ENCODE measurements around the gene COLEC11.
"Not testable (repeated sequence)": the region's sequence is repeated elsewhere in the genome, so short reads cannot be mapped to it uniquely, and the experiment has no call there.

The COLEC11 gene

DNA sequence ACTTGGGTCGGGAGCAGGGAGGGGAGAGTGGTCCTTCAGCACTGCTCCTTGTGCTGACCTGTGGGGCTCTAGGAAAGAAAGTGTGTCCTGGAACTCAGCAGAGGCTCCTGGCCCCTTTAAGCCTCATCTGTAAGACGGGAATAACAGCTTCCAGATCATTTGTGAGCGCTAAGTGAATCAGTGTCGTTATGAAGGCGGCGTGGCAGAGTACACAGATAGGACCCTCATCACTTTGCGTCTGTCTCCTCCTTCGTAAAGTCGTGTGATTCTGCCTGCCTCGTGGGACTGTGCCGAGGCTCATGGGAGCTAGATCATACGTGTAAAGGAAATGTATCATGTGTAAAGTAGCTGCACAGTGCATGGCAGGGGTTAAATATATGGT, 18.6 kb downstream of the COLEC11 start:
- H3K27ac ChIP-seq: no peak overlapping the region
- TF ChIP-seq ZFX (IDR thresholded peaks at IDR 0.05): no peak
- TF ChIP-seq, protein P1, sequence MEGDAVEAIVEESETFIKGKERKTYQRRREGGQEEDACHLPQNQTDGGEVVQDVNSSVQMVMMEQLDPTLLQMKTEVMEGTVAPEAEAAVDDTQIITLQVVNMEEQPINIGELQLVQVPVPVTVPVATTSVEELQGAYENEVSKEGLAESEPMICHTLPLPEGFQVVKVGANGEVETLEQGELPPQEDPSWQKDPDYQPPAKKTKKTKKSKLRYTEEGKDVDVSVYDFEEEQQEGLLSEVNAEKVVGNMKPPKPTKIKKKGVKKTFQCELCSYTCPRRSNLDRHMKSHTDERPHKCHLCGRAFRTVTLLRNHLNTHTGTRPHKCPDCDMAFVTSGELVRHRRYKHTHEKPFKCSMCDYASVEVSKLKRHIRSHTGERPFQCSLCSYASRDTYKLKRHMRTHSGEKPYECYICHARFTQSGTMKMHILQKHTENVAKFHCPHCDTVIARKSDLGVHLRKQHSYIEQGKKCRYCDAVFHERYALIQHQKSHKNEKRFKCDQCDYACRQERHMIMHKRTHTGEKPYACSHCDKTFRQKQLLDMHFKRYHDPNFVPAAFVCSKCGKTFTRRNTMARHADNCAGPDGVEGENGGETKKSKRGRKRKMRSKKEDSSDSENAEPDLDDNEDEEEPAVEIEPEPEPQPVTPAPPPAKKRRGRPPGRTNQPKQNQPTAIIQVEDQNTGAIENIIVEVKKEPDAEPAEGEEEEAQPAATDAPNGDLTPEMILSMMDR (conservative IDR thresholded peaks at IDR 0.05): no peak

DNA sequence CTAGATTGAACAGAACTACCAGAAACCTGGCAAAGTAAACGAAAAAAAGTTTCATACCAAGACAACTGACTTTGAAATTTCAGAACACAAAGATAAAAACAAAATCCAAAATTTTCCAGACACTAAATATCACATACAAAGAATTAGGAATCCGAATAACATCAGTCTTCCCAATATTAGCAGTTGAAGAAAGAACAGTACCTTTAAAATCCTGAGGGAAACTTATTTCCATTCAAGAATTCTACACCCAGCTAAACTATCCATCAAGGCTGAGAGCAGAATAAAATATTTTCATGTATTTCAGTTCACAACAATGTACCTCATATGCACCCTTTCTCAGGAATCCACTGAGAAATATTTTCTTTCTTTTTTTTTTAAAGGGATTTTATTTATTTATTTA, 19.8 kb downstream of the COLEC11 start:
- H3K27ac ChIP-seq: not testable (repeated sequence)

DNA sequence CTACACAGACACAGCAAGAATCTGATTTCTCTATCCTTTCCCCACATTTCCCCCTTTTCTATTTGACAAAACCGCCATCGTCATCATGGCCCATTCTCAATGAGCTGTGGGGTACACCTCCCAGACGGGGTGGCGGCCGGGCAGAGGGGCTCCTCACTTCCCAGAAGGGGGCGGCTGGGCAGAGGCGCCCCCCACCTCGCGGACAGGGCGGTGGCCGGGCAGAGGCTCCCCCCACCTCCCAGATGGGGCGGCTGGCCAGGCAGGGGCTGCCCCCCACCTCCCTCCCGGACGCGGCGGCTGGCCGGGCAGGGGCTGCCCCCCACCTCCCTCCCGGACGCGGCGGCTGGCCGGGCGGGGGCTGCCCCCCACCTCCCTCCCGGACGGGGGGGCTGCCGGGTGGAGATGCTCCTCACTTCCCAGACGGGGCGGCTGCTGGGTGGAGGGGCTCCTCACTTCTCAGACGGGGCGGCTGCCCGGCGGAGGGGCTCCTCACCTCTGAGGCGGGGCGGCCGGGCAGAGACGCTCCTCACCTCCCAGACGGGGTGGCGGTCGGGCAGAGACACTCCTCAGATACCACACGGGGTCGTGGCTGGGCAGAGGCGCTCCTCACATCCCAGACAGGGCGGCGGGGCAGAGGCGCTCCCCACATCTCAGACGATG, 20.8 kb downstream of the COLEC11 start:
- H3K27ac ChIP-seq: not testable (repeated sequence)

DNA sequence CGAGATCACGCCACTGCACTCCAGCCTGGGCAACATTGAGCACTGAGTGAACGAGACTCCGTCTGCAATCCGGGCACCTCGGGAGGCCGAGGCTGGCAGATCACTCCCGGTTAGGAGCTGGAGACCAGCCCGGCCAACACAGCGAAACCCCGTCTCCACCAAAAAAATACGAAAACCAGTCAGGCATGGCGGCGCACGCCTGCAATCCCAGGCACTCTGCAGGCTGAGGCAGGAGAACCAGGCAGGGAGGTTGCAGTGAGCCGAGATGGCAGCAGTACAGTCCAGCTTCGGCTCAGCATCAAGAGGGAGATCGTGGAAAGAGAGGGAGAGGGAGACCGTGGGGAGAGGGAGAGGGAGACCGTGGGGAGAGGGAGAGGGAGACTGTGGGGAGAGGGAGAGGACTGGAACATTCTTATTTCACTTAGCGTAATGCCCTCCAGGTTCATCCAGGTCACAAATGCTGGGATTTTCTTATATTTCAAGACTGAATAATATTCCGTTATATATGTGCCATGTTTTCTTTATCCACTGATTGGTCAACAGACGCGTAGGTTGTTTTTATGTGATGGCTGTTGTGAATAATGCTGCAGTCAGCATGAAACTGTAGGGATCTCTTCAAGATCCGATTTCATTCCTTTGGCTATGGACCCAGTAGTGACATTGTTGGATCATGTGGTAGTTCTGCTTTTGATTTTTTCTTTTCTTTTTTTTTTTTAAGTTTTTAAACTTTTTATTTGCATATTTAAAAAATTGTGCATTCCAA, 21.7 kb downstream of the COLEC11 start:
- H3K27ac ChIP-seq: not testable (repeated sequence)

- no peak for TF ChIP-seq ZFX (IDR thresholded peaks at IDR 0.05)
- TF ChIP-seq, protein P1 (conservative IDR thresholded peaks at IDR 0.05): no peak
- no peak overlapping the region for H3K27ac ChIP-seq
Observed at GRCh38 chr2:3617198-3617890, 22.4 kb downstream of the COLEC11 start.

DNA sequence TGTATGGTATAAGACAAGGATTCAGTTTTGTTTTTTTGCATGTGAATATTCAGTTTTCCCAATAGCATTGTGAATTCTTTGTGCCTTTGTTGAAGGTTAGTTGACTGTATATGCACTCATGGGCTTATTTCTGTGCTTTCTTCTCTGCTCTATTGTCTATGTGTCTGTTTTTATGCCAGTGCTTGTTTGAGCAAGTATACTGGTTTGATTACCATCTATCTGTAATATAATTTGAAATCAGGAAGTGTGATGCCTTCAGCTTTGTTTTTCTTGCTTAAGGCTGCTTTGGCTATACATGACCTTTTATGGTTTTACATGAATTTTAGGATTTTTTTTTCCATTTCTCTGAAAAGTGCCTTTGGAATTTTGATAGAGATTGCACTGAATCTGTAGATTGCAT, 23.5 kb downstream of the COLEC11 start:
- no peak overlapping the region for H3K27ac ChIP-seq
- TF ChIP-seq ZFX (IDR thresholded peaks at IDR 0.05): no peak
- TF ChIP-seq, protein P1 (conservative IDR thresholded peaks at IDR 0.05): no peak

DNA sequence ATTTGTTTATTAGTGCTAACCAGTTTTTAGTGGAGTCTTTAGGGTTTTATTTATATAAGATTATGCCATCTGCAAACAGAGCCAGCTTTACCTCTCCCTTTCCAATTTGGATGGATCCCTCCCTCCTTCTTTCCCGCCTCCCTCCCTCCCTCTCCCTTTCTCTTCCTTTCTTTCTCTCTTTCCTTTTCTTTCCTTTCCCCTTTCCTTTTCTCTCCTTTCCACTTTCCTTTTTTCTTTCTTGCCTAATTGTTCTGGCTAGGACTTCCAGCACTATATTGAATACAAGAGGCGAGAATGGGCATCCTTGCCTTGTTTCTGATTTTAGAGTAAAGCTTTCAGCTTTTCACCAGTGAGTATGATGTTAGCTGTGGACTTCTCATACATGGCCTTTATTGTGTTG, 24.1 kb downstream of the COLEC11 start:
- TF ChIP-seq, protein P1 (conservative IDR thresholded peaks at IDR 0.05): no peak
- no peak for TF ChIP-seq ZFX (IDR thresholded peaks at IDR 0.05)
- H3K27ac ChIP-seq: no peak overlapping the region

DNA sequence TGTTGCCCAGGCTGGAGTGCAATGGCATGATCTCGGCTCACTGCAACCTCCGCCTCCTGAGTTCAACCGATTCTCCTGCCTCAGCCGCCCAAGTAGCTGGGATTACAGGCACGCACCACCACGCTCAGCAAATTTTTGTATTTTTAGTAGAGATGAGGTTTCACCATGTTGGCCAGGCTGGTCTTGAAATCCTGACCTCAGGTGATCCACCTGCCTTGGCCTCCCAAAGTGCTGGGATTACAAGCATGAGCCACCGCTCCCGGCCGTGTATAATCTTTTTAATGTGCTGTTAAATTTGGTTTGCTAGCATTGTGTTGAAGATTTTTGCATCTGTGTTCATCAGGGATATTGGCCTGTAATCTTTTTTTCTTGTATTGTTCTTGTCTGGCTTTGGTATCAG, 24.7 kb downstream of the COLEC11 start:
- not testable (repeated sequence) for H3K27ac ChIP-seq

DNA sequence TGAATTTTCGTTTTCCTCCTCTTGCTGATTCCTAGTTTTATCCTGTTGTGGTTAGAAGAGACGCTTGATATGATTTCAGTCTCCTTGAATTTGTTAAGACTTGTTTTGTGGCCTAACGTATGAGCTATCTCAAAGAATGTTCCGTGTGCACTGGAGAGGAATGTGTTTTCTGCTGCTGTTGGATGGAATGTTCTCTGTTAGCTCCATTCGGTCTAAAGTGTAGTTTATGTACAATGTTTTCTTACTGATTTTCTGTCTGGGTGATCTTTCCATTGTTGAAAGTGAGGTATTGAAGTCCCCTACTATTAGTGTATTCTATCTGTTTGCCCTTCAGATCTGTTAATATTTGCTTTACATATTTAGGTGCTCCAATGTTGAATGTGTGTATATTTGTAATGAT, 25.9 kb downstream of the COLEC11 start:
- TF ChIP-seq, protein P1 (conservative IDR thresholded peaks at IDR 0.05): no peak
- TF ChIP-seq ZFX (IDR thresholded peaks at IDR 0.05): no peak
- no peak overlapping the region for H3K27ac ChIP-seq

Measured in C4-2B (cell line).